NCI-H526 (cell line): ENCODE data around the gene LGALS9.
A peak's percentile ranks its signal among the peaks of the same experiment; 100 is the strongest.

Experiments
- DNase-seq, 2 experiments: peaks; one replicate each; lab custom pipeline; 2025; lab: John Stamatoyannopoulos, UW

The LGALS9 gene

GRCh38 chr17:27630607-27631410, at the start of gene LGALS9:
TSS of gene LGALS9 (plus strand) at chr17:27631188. CDS start at chr17:27631266, 78 bp downstream.
- no peak for DNase-seq

GRCh38 chr17:27582696-27583095, 48.3 kb upstream of the LGALS9 start:
- DNase-seq, result no peak

GRCh38 chr17:27585153-27585681, 45.8 kb upstream of the LGALS9 start:
- no peak for DNase-seq

GRCh38 chr17:27585792-27586191, 45.2 kb upstream of the LGALS9 start:
- no peak for DNase-seq

GRCh38 chr17:27586203-27586721, 44.7 kb upstream of the LGALS9 start:
- DNase-seq, result no peak

GRCh38 chr17:27588354-27588753, 42.6 kb upstream of the LGALS9 start:
- no peak for DNase-seq

- no peak for DNase-seq
Observed at GRCh38 chr17:27590864-27591263, 40.1 kb upstream of the LGALS9 start.

- DNase-seq, result no peak
Observed at GRCh38 chr17:27591986-27592385, 39.0 kb upstream of the LGALS9 start.

GRCh38 chr17:27593232-27593856, 37.6 kb upstream of the LGALS9 start:
- peak in 1 of 2 experiments; percentile 25 for DNase-seq

- DNase-seq, result no peak
Observed at GRCh38 chr17:27593857-27594255, 37.1 kb upstream of the LGALS9 start.

GRCh38 chr17:27595208-27595607, 35.8 kb upstream of the LGALS9 start:
- DNase-seq, result no peak

GRCh38 chr17:27596096-27596495, 34.9 kb upstream of the LGALS9 start:
- no peak for DNase-seq

- DNase-seq, result no peak
Observed at GRCh38 chr17:27596566-27597187, 34.3 kb upstream of the LGALS9 start.

- no peak for DNase-seq
Observed at GRCh38 chr17:27597188-27597580, 33.8 kb upstream of the LGALS9 start.

GRCh38 chr17:27597783-27598320, 33.1 kb upstream of the LGALS9 start:
- DNase-seq, result no peak

- no peak for DNase-seq
Observed at GRCh38 chr17:27598337-27599050, 32.5 kb upstream of the LGALS9 start.

GRCh38 chr17:27600471-27600870, 30.5 kb upstream of the LGALS9 start:
- no peak for DNase-seq

GRCh38 chr17:27601069-27601974, 29.7 kb upstream of the LGALS9 start:
- peak; percentile 67 to 89 for DNase-seq

- DNase-seq, result no peak
Observed at GRCh38 chr17:27601975-27602302, 29.0 kb upstream of the LGALS9 start.

- peak; percentile 13 to 84 for DNase-seq
Observed at GRCh38 chr17:27602721-27603420, 28.1 kb upstream of the LGALS9 start.
